ENCODE data around the gene DAND5.

Gene DAND5

GRCh38 chr19:12936582-12936981 is 32.8 kb upstream of the DAND5 start:
- H2AFZ ChIP-seq (ENCODE audit: low read depth), result no peak overlapping the region
- no peak overlapping the region for H3K27ac ChIP-seq
- no peak overlapping the region for H3K4me2 ChIP-seq
- peaks cover 51% of the 10 kb centered on the region for H3K79me2 ChIP-seq (ENCODE audit: insufficient read depth, low read depth)
- peaks cover 54% of the 10 kb centered on the region for H3K4me1 ChIP-seq (ENCODE audit: low read depth, poor library complexity, severe bottlenecking)
- no peaks in the 10 kb centered on the region for H3K27me3 ChIP-seq (ENCODE audit: insufficient read depth, low read depth)
- no peak overlapping the region for H3K9ac ChIP-seq
- no peak for TF ChIP-seq CTCF (conservative IDR thresholded peaks at IDR 0.05; ENCODE audit: low read depth, low read length)
- peaks cover 11% of the 10 kb centered on the region for H4K20me1 ChIP-seq (ENCODE audit: insufficient read depth)
- H3K4me3 ChIP-seq (IDR thresholded peaks at IDR 0.05; ENCODE audit: insufficient read depth, low read depth, low read length), result no peak overlapping the region
- peaks cover 23% of the 10 kb centered on the region for H3K36me3 ChIP-seq (ENCODE audit: insufficient read depth)

GRCh38 chr19:12937093-12937926 is 32.1 kb upstream of the DAND5 start:
- Histone ChIP-seq H2AFZ (ENCODE audit: low read depth) (peak overlapping the region; percentile 58), H4K20me1 (ENCODE audit: insufficient read depth) (peaks cover 11% of the 10 kb centered on the region), H3K27ac (peak overlapping the region; percentile 83), H3K4me3 (IDR thresholded peaks at IDR 0.05; ENCODE audit: insufficient read depth, low read depth, low read length) (no peak overlapping the region), H3K79me2 (ENCODE audit: insufficient read depth, low read depth) (peaks cover 51% of the 10 kb centered on the region), H3K36me3 (ENCODE audit: insufficient read depth) (peaks cover 27% of the 10 kb centered on the region), H3K27me3 (ENCODE audit: insufficient read depth, low read depth) (no peaks in the 10 kb centered on the region), H3K9ac (peak overlapping the region; percentile 97), H3K4me1 (ENCODE audit: low read depth, poor library complexity, severe bottlenecking) (peaks cover 56% of the 10 kb centered on the region), H3K4me2 (peak overlapping the region; percentile 91)
- no peak for TF ChIP-seq CTCF (conservative IDR thresholded peaks at IDR 0.05; ENCODE audit: low read depth, low read length)

GRCh38 chr19:12937927-12938778 is 31.2 kb upstream of the DAND5 start, which contains the start of gene CALR:
CALR (plus strand) TSS chr19:12938609; CDS start chr19:12938680, 71 bp downstream.
- Histone ChIP-seq H3K36me3 (ENCODE audit: insufficient read depth) (peaks cover 30% of the 10 kb centered on the region), H3K9ac (peak within 1 kb of the TSS; percentile 97), H3K4me1 (ENCODE audit: low read depth, poor library complexity, severe bottlenecking) (peaks cover 60% of the 10 kb centered on the region), H4K20me1 (ENCODE audit: insufficient read depth) (peaks cover 11% of the 10 kb centered on the region), H3K79me2 (ENCODE audit: insufficient read depth, low read depth) (peaks cover 42% of the 10 kb centered on the region), H3K4me3 (IDR thresholded peaks at IDR 0.05; ENCODE audit: insufficient read depth, low read depth, low read length) (peak within 1 kb of the TSS; percentile 56), H2AFZ (ENCODE audit: low read depth) (peak within 1 kb of the TSS; percentile 58), H3K27me3 (ENCODE audit: insufficient read depth, low read depth) (no peaks in the 10 kb centered on the region), H3K27ac (peak within 1 kb of the TSS; percentile 83), H3K4me2 (peak within 1 kb of the TSS; percentile 96)
- no peak for TF ChIP-seq CTCF (conservative IDR thresholded peaks at IDR 0.05; ENCODE audit: low read depth, low read length)

DNA sequence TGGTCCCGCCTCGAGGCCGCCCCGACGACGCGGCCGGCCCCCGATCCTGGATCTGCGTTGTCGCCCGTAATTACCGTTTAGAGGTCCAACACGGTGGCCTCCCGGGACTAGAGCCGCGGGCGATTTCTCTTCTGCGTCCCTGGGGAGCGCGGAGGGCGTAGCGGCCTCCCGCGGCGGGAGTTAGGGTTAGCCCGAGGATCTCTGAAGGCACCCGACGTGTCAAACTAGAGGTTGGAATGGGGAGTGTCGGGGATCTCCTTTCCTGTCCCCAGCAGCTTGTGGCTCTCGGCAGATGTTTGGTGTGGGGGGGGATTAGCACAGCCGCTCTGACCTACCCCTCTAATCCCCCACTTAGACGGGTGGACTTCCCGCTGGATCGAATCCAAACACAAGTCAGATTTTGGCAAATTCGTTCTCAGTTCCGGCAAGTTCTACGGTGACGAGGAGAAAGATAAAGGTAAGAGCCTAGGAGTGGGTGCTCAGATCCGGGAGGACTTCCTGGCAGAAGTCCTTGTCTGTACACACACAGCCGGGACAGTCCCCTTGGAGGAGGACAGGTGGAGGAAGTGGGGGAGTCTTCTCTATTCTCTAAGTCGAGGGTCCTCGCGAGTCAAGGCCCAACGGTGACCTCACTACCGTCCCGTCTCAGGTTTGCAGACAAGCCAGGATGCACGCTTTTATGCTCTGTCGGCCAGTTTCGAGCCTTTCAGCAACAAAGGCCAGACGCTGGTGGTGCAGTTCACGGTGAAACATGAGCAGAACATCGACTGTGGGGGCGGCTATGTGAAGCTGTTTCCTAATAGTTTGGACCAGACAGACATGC is 30.4 kb upstream of the DAND5 start:
- Histone ChIP-seq H3K36me3 (ENCODE audit: insufficient read depth) (peaks cover 35% of the 10 kb centered on the region), H3K27me3 (ENCODE audit: insufficient read depth, low read depth) (no peaks in the 10 kb centered on the region), H3K79me2 (ENCODE audit: insufficient read depth, low read depth) (peaks cover 40% of the 10 kb centered on the region), H2AFZ (ENCODE audit: low read depth) (no peak overlapping the region), H3K4me2 (peak overlapping the region; percentile 96), H4K20me1 (ENCODE audit: insufficient read depth) (peaks cover 11% of the 10 kb centered on the region), H3K9ac (peak overlapping the region; percentile 97), H3K4me3 (IDR thresholded peaks at IDR 0.05; ENCODE audit: insufficient read depth, low read depth, low read length) (peak overlapping the region; percentile 56), H3K27ac (peak overlapping the region; percentile 83), H3K4me1 (ENCODE audit: low read depth, poor library complexity, severe bottlenecking) (peaks cover 61% of the 10 kb centered on the region)
- 0 out of 2 replicates have a peak, but pooled peaks have one; percentile 13 for TF ChIP-seq CTCF (conservative IDR thresholded peaks at IDR 0.05; ENCODE audit: low read depth, low read length)

Measured in KMS-11 (cell line).